K562 (cell line): Measurements from ENCODE around the gene C1orf94.

Source experiments
- EHMT2 ChIP-seq: fragments of 450-650 bp; IDR thresholded peaks from 2 replicates; pipeline ENCODE4 v1.6.1; 2018; ENCODE audit warnings: antibody characterized with exemption
- EP300 ChIP-seq: IDR thresholded peaks from 2 replicates; pipeline ENCODE4 v1.6.1; 2012; ENCODE audit warnings: low read length, improper control_type of control experiment
- JUND ChIP-seq, 2 experiments: IDR thresholded peaks; 2 replicates in 1 of 2; 3 replicates in 1 of 2; pipeline ENCODE4 v1.6.1; 2011; ENCODE audit warnings: borderline replicate concordance in 2 of 2, low read depth in 2 of 2, low read length in 2 of 2, improper control_type of control experiment in 1 of 2, missing biosample characterization in 1 of 2, missing genetic modification characterization in 1 of 2, missing genetic modification reagents in 1 of 2
- MEF2A ChIP-seq: IDR thresholded peaks from 2 replicates; pipeline ENCODE4 v1.6.1; 2011; ENCODE audit warnings: low read depth, mild to moderate bottlenecking, low read length, moderate library complexity; ENCODE audit not compliant: control insufficient read depth
- SMC3 ChIP-seq: conservative IDR thresholded peaks from 2 replicates; pipeline ENCODE4 v1.6.1; 2011; ENCODE audit warnings: low read depth, low read length, improper control_type of control experiment; ENCODE audit not compliant: insufficient read depth
- ZNF121 ChIP-seq: sonication (generic); formaldehyde crosslinking; conservative IDR thresholded peaks from 2 replicates; pipeline ENCODE4 v1.8.0; 2022; ENCODE audit warnings: missing genetic modification reagents
- ZNF133 ChIP-seq: fragments of 250-450 bp; sonication (Bioruptor Pico); IDR thresholded peaks from 2 replicates; pipeline ENCODE4 v1.4.0; 2020; ENCODE audit warnings: mild to moderate bottlenecking
- TF ChIP-seq, protein P1 (sequence below): fragments of 250-450 bp; sonication (Bioruptor Pico); IDR thresholded peaks from 2 replicates; pipeline ENCODE4 v1.4.0; 2020; ENCODE audit warnings: mild to moderate bottlenecking
- TF ChIP-seq, protein P2 (sequence below), 3 experiments: IDR thresholded peaks in 2 of 3; conservative IDR thresholded peaks in 1 of 3; 2 replicates each; pipeline ENCODE4 v1.5.1; 2011 to 2012; ENCODE audit warnings: low read length in 3 of 3, mild to moderate bottlenecking in 3 of 3, control low read depth in 2 of 3, improper control_type of control experiment in 1 of 3, inconsistent platforms in 1 of 3, low read depth in 1 of 3, mixed read lengths in 1 of 3, moderate library complexity in 1 of 3; ENCODE audit not compliant: insufficient read depth in 2 of 3

DNA sequence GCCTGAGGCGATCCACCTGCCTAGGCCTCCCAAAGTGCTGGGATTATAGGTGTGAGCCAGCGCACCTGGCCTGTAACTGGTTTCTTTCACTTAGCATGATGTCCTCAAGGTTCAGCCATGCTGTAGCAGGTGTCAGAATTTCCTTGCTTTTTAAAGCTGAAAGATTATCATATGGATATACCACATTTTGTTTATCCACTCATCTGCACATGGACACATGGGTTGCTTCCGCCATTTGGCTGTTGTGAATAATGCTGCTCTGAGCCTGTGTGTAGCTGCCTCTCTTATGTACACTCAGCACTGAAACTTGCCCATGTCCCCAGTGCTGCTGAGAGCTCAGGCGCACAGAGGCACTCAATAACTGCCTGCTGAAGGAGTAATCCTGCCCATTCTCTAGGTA, 23.5 kb upstream of the C1orf94 start:
- TF ChIP-seq, protein P1, sequence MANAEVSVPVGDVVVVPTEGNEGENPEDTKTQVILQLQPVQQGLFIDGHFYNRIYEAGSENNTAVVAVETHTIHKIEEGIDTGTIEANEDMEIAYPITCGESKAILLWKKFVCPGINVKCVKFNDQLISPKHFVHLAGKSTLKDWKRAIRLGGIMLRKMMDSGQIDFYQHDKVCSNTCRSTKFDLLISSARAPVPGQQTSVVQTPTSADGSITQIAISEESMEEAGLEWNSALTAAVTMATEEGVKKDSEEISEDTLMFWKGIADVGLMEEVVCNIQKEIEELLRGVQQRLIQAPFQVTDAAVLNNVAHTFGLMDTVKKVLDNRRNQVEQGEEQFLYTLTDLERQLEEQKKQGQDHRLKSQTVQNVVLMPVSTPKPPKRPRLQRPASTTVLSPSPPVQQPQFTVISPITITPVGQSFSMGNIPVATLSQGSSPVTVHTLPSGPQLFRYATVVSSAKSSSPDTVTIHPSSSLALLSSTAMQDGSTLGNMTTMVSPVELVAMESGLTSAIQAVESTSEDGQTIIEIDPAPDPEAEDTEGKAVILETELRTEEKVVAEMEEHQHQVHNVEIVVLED (CRISPR knock-in tag): no peak
- TF ChIP-seq JUND (IDR thresholded peaks at IDR 0.05; ENCODE audit: borderline replicate concordance, low read depth, low read length): no peak
- no peak for TF ChIP-seq JUND (tag; IDR thresholded peaks at IDR 0.05; ENCODE audit: borderline replicate concordance, low read depth, low read length)
- TF ChIP-seq, protein P2, sequence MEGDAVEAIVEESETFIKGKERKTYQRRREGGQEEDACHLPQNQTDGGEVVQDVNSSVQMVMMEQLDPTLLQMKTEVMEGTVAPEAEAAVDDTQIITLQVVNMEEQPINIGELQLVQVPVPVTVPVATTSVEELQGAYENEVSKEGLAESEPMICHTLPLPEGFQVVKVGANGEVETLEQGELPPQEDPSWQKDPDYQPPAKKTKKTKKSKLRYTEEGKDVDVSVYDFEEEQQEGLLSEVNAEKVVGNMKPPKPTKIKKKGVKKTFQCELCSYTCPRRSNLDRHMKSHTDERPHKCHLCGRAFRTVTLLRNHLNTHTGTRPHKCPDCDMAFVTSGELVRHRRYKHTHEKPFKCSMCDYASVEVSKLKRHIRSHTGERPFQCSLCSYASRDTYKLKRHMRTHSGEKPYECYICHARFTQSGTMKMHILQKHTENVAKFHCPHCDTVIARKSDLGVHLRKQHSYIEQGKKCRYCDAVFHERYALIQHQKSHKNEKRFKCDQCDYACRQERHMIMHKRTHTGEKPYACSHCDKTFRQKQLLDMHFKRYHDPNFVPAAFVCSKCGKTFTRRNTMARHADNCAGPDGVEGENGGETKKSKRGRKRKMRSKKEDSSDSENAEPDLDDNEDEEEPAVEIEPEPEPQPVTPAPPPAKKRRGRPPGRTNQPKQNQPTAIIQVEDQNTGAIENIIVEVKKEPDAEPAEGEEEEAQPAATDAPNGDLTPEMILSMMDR (IDR thresholded peaks at IDR 0.05 in 2 of 3, conservative IDR thresholded peaks at IDR 0.05 in 1 of 3; ENCODE audit: insufficient read depth in 2 of 3, low read depth in 1 of 3, low read length in 3 of 3): no peak
- TF ChIP-seq ZNF133: no peak
- no peak for TF ChIP-seq ZNF121
- TF ChIP-seq MEF2A: no peak
- no peak for TF ChIP-seq EHMT2
- TF ChIP-seq SMC3: no peak
- no peak for TF ChIP-seq EP300
